Measurements from ENCODE around the gene GP1BA. TPM values are rescaled to one million over a fixed set of nuclear protein-coding genes. Genes with fewer than 3 reads are reported as not detected.

The GP1BA gene
- total RNA-seq: under 1 TPM in 3 of 6 experiments, not detected in 3; 0.13 to 0.20 (median 0.15) TPM
- long read RNA-seq: 0 reads

GRCh38 chr17:4931963-4932362, at the start of gene GP1BA:
TSS of gene GP1BA (plus strand) at chr17:4932277. CDS start at chr17:4932605, 328 bp downstream.
- peaks cover 0 to 5% (median 0%) of the 10 kb centered on the region in 4 donors for H3K36me3 ChIP-seq
- intact Hi-C loops (cut with DNase I): no loop called here
- peak in 1 of 4 donors; percentile 41 for ATAC-seq

GRCh38 chr17:4884489-4884888, 47.6 kb upstream of the GP1BA start:
- WGBS (ENCODE audit: insufficient coverage, low coverage, low lambda C conversion rate, missing lambda C conversion rate): no CpG with 5 or more reads among the region's 4 CpGs
- DNase-seq: no peak
- Histone ChIP-seq H3K4me1 (no peaks in the 10 kb centered on the region), H3K27me3 (no peaks in the 10 kb centered on the region), H3K27ac (no peak overlapping the region), H3K9me3 (no peaks in the 10 kb centered on the region), H3K4me3 (no peak overlapping the region), H3K36me3 (peaks cover 0 to 43% (median 13%) of the 10 kb centered on the region in 4 donors)
- ATAC-seq: no peak
- intact Hi-C loops (cut with DNase I): loop anchor here (5.0 to 10.0 kb wide), 2 partner anchors 77 to 180 kb away; partner anchors contain the start of genes PELP1 (in 2 of the 2) and PLD2 (in 1 of the 2)
- TF ChIP-seq CTCF (IDR thresholded peaks at IDR 0.05) (no peak), POLR2A (IDR thresholded peaks at IDR 0.05) (no peak)

More at GRCh38 chr17:4931963-4932362, at the start of gene GP1BA:
- Histone ChIP-seq H3K27me3 (no peaks in the 10 kb centered on the region), H3K4me3 (no peak within 1 kb of the TSS), H3K4me1 (peaks cover 0 to 13% (median 5%) of the 10 kb centered on the region in 4 donors), H3K27ac (no peak within 1 kb of the TSS), H3K9me3 (no peaks in the 10 kb centered on the region)
- 77% methylated on average over 13 of the region's 14 CpGs for WGBS (ENCODE audit: insufficient coverage, low coverage, low lambda C conversion rate, missing lambda C conversion rate)
- TF ChIP-seq CTCF (IDR thresholded peaks at IDR 0.05): no peak
- no peak for TF ChIP-seq POLR2A (IDR thresholded peaks at IDR 0.05)
- DNase-seq: no peak

- peaks cover 0 to 55% (median 20%) of the 10 kb centered on the region in 4 donors for H3K36me3 ChIP-seq
- intact Hi-C loops (cut with DNase I): loop anchor here (5.0 to 10.0 kb wide), 2 partner anchors 100 to 182 kb away; partner anchors contain the start of genes PELP1 (in 2 of the 2), GLTPD2 (in 1 of the 2) and VMO1 (in 1 of the 2)
Observed at GRCh38 chr17:4886830-4887229, 45.2 kb upstream of the GP1BA start.

GRCh38 chr17:4887581-4887980, 44.5 kb upstream of the GP1BA start:
- Histone ChIP-seq H3K36me3 (peaks cover 0 to 63% (median 20%) of the 10 kb centered on the region in 4 donors), H3K27me3 (no peaks in the 10 kb centered on the region), H3K4me1 (no peaks in the 10 kb centered on the region), H3K4me3 (no peak overlapping the region), H3K9me3 (no peaks in the 10 kb centered on the region), H3K27ac (no peak overlapping the region)
- DNase-seq (peak in 1 of 3 donors; percentile 35), ATAC-seq (no peak)
- no peak for TF ChIP-seq POLR2A (IDR thresholded peaks at IDR 0.05)
- TF ChIP-seq CTCF (IDR thresholded peaks at IDR 0.05): no peak
- intact Hi-C loops (cut with DNase I): loop anchor here (5.0 to 10.0 kb wide), 2 partner anchors 100 to 183 kb away; partner anchors contain the start of genes PELP1 (in 2 of the 2), GLTPD2 (in 1 of the 2) and VMO1 (in 1 of the 2)
- 90% methylated on average over 16 of the region's 18 CpGs for WGBS (ENCODE audit: insufficient coverage, low coverage, low lambda C conversion rate, missing lambda C conversion rate)

More at GRCh38 chr17:4886830-4887229, 45.2 kb upstream of the GP1BA start:
- H3K9me3 ChIP-seq: no peaks in the 10 kb centered on the region
- no peaks in the 10 kb centered on the region for H3K4me1 ChIP-seq
- no peak overlapping the region for H3K27ac ChIP-seq
- WGBS (ENCODE audit: insufficient coverage, low coverage, low lambda C conversion rate, missing lambda C conversion rate): 97% methylated on average over 8 of the region's 12 CpGs
- TF ChIP-seq POLR2A (IDR thresholded peaks at IDR 0.05) (no peak), CTCF (IDR thresholded peaks at IDR 0.05) (no peak)
- peak in 1 of 3 donors; percentile 38 for DNase-seq
- ATAC-seq: no peak
- no peak overlapping the region for H3K4me3 ChIP-seq
- H3K27me3 ChIP-seq: no peaks in the 10 kb centered on the region
